Measurements from ENCODE around the gene PDZRN3.

DNA sequence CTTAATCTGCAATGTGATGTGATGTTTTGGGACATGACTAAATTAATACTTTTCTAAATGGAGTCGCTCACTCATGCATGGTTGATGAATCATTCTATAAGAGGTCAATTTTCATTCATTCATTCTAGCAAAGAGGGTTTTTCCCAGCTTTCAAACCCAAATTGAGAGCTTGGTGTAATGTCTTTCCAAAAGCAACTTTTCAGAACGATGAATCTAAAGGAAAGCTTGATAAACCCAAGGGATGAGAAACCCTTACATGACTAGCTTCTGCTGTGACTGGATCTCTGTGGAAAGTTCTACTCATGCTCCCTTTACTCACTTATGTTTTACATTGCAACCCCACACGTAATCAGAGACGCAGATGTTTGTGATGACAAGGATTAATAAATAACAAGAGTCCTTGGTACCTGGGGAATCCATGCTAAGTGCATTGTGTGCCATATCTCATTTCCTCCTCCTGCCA lies 47.7 kb downstream of the PDZRN3 start:
- TF ChIP-seq, protein P1, sequence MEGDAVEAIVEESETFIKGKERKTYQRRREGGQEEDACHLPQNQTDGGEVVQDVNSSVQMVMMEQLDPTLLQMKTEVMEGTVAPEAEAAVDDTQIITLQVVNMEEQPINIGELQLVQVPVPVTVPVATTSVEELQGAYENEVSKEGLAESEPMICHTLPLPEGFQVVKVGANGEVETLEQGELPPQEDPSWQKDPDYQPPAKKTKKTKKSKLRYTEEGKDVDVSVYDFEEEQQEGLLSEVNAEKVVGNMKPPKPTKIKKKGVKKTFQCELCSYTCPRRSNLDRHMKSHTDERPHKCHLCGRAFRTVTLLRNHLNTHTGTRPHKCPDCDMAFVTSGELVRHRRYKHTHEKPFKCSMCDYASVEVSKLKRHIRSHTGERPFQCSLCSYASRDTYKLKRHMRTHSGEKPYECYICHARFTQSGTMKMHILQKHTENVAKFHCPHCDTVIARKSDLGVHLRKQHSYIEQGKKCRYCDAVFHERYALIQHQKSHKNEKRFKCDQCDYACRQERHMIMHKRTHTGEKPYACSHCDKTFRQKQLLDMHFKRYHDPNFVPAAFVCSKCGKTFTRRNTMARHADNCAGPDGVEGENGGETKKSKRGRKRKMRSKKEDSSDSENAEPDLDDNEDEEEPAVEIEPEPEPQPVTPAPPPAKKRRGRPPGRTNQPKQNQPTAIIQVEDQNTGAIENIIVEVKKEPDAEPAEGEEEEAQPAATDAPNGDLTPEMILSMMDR (conservative IDR thresholded peaks at IDR 0.05; ENCODE audit: low read depth, low read length) = no peak
- TF ChIP-seq EZH2 (IDR thresholded peaks at IDR 0.05; ENCODE audit: borderline replicate concordance, low read depth, low read length, poor library complexity, severe bottlenecking) = no peak

Data from A673 (cell line).